ENCODE measurements around the gene ERAS.
"Not testable (repeated sequence)": the region's sequence is repeated elsewhere in the genome, so short reads cannot be mapped to it uniquely, and the experiment has no call there.

Gene ERAS

DNA sequence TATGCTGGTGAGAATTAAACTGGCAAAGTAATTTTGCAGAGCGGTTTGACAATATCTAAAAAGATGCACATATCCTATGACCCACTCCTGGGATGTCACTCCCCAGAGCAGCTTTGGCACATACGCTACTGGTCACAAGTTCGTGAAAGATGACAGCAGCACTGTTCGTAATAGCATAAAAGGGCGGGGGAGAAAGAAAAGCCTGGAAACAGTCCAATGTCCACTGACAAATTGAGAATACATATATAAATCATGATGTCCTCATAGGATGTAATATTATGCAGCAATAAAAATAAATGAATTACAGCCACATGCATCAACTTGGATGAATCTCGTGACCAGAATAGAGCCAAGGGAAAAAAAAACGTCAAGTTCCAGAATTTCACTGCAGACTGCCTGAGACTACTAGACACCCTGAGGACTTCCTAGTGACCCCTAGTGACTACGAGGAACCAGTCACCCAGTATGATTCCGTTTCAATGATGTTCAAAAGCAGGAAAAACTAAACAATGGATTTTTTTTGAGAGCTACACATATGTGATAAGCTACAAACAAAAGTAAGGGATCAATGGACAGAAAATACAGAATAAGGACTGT is 7.3 kb downstream of the ERAS start:
- DNase-seq = no peak

DNA sequence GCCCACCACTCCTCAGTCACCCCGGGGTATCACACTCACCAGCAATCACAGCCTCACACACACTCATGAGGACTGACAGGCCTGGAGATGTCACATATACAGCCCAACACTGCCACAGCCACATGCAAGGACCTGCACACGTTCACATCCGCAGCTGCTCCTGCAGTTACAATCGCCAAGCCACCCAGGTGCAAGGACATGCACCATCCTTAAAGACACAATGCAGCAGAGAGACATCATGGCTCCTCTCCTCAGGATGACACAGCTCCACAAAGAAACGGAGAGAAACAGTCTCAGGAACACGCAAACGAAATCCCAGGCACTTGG is 8.0 kb downstream of the ERAS start:
- DNase-seq = no peak

DNA sequence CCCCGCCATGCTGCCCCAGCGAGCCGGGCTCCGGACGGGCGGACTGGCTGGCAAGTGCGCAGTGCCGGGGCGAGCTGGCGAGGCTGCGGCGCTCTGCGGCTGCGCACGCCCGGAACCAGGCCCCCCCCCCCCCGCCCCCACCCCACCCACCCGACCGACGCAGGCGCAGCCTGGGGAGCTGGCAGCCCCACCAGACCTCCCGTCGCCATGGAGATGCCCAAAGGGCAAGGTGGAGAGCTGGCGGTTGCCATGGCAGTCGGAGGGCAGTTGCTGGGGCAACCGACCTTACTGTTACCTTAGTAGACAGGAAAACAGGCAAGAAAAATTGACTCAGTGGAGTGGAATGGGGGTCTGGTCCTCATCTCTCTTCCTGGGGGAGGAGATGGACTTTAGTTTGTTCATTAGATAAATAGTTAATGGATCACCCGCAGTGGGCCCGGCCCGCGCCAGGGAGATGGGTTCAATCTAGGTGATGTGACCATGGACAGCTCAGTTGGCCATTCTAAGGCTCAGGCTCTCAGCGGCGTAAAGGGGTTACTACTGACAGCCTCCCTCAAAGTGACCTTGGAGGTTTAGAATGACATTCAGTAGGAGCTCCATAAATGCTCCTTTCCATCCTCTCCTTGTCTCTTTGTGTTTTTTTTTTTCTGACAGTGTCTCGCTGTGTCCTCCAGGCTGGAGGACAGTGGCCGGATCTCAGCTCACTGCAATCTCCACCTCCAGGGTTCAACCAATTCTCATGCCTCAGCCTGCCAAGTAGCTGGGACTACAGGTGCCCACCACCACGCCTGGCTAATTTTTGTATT is 9.4 kb downstream of the ERAS start, which contains the start of gene PCSK1N:
TSS of gene PCSK1N (minus strand) at position 87 of the 806 bp plus-strand sequence. CDS start at position 9, 78 bp downstream.
- DNase-seq = no peak

DNA sequence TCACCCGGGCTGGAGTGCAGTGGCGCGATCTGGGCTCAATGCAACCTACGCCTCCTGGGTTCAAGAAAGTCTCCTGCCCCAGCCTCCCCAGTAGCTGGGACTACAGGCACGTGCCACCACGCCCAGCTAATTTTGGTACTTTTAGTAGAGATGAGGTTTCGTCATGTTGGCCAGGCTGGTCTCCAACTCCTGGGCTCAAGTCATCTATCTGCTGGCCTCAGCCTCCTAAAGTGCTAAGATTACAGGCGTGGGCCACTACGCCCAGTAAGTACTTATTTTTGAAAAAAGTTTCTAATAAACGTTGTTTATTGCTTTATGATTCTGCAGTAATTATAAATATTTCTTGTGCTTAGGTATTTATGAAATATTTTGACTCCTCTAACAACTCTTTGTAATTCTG is 13.4 kb downstream of the ERAS start:
- no peak for DNase-seq

DNA sequence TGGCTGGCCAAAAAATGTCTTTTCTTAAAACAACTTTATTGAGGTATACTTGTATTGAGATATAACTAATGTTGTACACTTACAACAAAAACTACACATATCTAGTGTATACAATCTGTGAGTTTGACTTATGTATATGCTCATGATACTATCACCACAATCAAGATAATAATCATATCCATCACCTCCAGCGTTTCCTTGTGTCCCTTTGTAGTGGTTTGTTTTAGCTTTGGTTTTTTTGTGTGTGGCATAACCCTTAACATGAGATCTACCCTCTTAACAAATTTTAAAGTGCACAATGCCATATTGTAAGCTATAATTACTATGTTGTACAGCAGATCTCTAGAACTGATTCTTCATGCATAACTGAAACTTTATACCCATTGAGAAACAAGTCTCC is 22.5 kb downstream of the ERAS start:
- no peak for DNase-seq

DNA sequence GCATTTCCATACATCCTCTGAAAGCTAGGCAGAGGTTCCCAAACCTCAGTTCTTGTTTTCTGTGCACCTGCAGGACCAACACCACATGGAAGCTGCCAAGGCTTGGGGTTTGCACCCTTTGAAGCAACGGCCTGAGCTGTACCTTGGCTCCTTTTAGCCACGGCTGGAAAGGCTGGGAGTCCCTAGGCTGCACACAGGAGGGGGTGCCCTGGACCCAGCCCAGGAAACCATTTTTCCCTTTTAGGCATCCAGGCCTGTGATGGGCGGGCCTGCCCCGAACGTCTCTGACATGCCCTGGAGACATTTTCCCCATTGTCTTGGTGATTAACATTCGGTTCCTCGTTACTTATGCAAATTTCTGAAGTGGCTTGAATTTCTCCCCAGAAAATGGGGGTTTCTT is 26.5 kb downstream of the ERAS start:
- DNase-seq = no peak

DNA sequence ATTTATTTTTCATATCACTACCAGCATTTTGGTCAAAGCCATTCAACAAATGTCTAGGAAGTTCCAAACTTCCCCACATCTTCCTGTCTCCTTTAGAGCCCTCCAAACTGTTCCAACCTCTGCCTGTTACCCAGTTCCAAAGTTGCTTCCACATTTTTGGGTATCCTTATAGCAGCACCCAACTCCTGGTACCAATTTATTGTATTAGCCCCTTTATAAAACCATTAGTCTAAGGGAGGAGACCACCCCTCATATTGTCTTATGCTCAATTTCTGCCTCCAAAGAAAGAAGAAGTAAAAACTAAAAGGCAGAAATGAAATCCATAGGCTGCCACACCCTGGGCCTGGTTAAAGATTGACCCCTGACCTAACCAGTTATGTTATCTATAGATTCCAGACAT is 27.2 kb downstream of the ERAS start:
- not testable (repeated sequence) for DNase-seq

DNA sequence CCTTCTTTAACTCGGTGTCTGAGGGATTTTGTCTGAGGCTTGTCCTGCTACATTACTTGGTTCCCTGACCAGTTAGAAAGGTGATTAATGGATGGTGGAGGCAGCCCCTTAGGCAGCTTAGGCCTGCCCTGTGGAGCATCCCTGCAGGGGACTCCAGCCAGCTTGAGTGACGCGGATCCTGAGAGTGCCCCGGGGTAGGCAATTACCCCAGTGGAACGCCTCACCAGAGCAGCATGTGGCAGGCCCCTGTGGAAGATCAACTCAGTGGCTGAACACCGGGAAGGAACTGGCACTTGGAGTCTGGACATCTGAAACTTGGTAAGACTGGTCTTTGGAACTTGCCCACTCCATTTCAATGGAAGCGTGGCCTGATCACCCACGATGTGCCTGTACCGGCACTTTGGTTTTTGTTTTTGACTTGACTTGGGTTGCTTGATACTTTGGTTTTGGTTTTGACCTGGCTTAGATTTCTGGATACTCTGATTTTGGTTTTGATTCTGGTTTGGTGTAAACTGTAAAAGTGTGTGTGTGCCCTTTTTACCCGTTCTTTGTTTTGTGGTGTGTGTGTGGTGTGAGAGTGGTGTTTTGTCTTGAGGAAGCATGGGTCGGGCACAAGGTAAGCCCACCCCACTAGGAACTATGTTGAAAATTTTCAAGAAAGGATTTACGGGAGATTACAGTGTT is 27.9 kb downstream of the ERAS start:
- DNase-seq = not testable (repeated sequence)

DNA sequence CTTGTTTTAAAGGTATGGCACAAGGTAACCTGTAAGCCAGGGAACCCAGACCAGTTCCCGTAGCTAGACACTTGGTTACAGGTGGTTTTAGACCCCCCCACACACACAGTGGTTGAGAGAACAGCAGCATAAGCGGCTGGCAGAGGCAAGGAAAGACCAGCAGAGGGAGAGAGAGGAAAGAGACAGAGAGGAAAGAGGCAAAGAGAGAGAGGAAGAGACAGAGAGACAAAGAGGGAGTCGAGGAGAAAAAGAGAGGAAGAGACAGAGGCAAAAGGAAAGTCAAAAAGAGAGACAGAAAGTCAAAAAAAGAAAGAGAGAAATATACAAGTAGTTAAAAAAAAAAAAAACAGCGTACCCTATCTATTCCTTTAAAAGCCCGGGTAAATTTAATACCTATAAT is 28.6 kb downstream of the ERAS start:
- DNase-seq = peak; percentile 13

DNA sequence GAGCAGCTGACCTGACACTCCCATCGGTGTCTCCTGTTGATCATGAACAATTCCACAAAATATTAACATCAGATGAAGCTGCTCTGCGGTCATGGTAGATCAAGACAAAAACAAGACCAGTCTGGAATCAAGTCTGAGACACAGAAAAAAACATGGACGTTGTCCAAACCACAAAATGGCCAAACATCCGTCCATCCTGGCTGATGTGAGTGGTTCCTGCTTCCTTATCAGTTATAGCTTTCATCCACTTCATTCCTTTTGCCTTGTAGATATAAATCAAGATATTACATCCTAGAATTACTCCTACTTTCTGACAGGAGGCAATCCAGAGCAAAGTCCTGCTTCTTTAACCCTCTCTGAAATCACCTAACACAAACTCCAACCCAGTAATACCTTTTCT is 37.9 kb downstream of the ERAS start:
- peak; percentile 3 for DNase-seq

DNA sequence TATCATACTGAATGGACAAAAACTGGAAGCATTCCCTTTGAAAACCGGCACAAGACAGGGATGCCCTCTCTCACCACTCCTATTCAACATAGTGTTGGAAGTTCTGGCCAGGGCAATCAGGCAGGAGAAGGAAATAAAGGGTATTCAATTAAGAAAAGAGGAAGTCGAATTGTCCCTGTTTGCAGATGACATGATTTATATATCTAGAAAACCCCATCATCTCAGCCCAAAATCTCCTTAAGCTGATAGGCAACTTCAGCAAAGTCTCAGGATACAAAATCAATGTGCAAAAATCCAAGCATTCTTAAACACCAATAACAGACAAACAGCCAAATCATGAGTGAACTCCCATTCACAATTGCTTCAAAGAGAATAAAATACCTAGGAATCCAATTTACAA is 45.7 kb downstream of the ERAS start:
- not testable (repeated sequence) for DNase-seq

DNA sequence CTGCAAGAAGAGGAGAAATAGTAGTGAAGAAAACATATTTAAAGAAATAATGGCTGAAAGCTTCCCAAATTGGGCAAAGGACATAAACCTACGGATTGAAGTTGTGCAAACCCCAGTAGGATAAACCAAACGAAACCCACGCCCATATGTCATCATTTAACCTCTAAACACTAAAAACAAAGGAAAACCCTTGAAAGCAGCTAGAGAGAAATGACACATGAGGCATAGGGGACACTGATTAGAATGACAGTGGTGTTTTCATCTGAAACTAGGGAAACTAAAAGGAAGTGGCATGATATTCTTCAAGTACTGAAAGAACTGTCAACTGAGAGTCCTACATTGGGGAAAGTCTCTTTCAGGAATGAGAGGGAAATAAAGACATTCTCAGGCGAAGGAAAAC is 50.6 kb downstream of the ERAS start:
- not testable (repeated sequence) for DNase-seq
